ENCODE results near the gene CSAG1.
"Not testable (repeated sequence)": the region's sequence is repeated elsewhere in the genome, so short reads cannot be mapped to it uniquely, and the experiment has no call there.

The CSAG1 gene

DNA sequence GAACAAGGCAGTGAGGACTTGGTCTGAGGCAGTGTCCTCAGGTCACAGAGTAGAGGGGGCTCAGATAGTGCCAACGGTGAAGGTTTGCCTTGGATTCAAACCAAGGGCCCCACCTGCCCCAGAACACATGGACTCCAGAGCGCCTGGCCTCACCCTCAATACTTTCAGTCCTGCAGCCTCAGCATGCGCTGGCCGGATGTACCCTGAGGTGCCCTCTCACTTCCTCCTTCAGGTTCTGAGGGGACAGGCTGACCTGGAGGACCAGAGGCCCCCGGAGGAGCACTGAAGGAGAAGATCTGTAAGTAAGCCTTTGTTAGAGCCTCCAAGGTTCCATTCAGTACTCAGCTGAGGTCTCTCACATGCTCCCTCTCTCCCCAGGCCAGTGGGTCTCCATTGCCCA, 33.1 kb downstream of the CSAG1 start:
- DNase-seq (ENCODE audit: low read depth in 3 of 3) = not testable (repeated sequence)

DNA sequence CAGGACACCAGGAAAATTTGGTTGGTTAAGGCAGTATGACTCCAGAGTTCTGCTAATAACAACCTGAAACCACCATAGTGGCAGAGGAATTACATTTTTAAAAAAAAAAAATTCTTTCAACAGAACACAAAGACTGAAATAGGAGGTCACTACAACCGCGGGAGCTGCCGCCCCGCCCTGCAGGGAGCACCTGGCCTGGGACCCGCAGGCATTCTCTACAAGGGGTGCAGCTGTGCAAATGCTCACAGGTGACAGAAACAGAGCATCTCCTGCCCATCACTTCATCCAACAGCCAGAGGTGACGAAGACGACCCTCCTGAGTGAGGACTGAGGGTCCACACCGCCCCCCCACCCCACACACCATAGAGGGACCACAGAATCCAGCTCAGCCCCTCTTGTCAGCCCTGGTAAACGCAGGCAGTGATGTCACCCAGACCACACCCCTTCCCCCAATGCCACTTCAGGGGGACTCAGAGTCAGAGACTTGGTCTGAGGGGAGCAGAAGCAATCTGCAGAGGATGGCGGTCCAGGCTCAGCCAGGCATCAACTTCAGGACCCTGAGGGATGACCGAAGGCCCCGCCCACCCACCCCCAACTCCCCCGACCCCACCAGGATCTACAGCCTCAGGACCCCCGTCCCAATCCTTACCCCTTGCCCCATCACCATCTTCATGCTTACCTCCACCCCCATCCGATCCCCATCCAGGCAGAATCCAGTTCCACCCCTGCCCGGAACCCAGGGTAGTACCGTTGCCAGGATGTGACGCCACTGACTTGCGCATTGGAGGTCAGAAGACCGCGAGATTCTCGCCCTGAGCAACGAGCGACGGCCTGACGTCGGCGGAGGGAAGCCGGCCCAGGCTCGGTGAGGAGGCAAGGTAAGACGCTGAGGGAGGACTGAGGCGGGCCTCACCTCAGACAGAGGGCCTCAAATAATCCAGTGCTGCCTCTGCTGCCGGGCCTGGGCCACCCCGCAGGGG, 35.3 kb downstream of the CSAG1 start, which contains the start of gene MAGEA3:
TSS of gene MAGEA3 (plus strand) at position 843 of the 980 bp plus-strand sequence. CDS start 2,039 bp downstream, outside the sequence.
- not testable (repeated sequence) for DNase-seq (ENCODE audit: low read depth in 3 of 3)

DNA sequence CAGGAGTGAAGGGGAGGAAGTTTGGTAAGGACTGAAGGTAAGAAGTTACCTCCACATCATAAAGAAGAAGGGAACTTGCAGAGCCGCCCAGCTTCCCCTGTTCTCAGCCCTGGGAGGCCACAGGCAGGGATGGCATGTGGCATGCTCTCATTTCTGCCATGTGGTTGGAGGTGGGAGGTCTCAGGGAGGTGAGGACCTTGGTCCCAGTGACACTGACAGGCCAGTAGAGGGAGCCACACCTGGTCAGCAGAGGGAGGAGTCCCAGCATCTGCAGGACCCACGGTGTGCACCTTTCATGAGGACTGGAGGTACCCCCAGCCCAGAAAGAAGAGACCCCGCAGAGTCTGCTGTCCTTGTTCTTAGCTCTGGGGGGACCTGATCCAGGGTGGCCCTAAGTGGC, 52.5 kb downstream of the CSAG1 start:
- not testable (repeated sequence) for DNase-seq (ENCODE audit: low read depth in 3 of 3)

Measured in stimulated activated CD4-positive, alpha-beta T cell treated with anti-CD3 and anti-CD28 coated beads, TNF-alpha, amount 100 ng/mL, for 48 hours (primary cell).